Suppressor macrophage treated with lipopolysaccharide for 1 hour (primary cell): ENCODE measurements around the gene NT5DC3.
A peak's percentile ranks its signal among the peaks of the same experiment; 100 is the strongest.

Experiments
- DNase-seq, 3 donors: peaks; one replicate each; pipeline ENCODE4 v3.0.0-alpha.2; 2020 to 2022

Gene NT5DC3

DNA sequence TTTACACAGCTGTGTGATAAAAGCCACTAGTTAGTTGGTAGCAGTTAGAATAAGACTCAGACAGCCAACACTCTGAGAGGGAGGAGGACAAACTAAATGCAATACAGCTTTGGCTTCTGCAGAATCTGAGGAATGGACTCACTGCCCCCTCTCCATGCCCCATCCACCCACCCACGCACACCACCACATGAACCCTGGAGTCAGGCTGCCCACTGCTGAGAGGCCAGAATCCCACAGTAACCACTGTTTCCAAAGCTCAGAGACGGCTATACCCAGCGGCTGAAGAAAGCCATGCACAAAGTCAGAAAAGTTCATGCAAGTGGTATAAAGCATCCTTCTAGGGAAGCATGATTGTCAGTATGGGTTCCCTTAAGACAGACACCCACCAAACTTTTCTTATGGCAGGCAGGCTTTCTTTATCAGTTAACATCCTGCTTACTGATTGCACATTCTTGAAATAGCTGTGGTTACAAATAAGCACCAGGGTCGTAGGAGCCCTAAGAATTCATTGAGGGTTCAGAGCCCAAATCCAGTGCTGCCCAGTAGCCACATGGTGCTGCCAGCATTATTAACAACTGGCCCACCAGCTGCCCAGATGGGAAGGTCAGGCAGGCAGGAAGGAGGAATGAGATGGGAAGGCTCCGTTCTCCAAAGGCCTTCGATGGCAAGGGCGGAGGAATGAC is 61.5 kb downstream of the NT5DC3 start:
- no peak for DNase-seq

GRCh38 chr12:103778781-103779180 is 62.3 kb downstream of the NT5DC3 start:
- DNase-seq = no peak

DNA sequence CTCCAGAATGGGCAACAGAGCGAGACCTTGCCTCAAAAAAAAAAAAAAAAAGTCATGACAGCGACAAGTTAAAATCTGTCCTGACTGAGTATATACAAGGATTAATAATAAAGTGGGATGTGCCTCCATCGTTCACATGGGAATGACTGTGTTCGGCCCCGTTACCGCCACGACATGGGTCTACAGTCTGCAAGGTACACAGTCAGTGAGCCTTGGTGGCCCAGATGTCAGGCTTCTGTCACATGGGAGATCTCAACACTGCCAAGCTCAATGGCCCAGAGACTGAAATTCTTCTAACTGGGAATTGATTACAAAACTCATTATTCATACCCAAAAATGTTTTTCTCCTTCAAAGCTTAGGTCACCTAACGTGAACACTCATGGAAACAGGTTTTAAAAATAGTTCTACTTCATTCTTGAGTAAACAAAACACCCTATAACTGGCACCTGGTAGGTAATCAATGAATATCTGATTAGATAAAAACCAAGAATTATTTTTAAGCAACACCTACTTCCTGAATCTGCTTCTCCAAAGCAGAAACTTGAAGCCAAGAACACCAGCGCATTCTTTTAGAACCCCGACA is 66.0 kb downstream of the NT5DC3 start:
- no peak for DNase-seq

GRCh38 chr12:103773109-103773910 is 67.7 kb downstream of the NT5DC3 start:
- DNase-seq = no peak

DNA sequence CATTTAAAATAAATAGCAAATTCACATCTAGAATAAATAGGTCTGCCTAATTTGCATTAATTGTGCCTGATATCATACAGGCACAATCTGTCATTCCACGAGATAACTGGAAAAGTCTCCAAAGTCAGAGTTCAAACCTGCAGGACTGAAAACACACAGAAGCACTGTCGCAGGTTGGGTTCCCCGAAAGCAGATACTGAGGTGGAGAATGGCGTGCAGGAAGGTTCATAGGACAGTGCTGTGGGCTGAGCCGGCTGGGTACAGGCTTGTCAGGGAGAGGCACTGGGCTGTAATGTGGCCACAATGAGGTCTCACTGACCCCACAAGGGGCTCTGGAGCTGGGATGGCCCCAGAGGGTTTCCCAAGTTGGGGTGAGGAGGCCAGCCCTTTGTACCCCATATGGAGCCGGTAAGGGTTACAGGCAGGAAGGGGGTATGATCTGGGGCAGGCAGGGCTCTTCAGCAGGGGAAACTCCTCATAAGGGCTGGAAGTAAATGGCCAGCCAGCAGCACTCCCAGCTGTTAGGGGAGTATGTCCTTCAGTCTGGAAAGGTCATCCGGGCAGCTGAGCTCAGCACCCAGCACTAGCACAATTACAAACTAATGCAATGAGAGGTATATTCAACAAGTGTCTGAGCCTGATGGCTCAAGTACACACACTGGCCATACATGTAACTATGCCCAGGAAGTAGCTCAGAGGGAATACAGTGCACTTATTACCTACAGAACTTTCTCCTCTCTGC is 68.5 kb downstream of the NT5DC3 start:
- DNase-seq = no peak

- DNase-seq = peak; percentile 45 to 70 (median 56)
Measured at GRCh38 chr12:103771466-103771865, 69.6 kb downstream of the NT5DC3 start.

DNA sequence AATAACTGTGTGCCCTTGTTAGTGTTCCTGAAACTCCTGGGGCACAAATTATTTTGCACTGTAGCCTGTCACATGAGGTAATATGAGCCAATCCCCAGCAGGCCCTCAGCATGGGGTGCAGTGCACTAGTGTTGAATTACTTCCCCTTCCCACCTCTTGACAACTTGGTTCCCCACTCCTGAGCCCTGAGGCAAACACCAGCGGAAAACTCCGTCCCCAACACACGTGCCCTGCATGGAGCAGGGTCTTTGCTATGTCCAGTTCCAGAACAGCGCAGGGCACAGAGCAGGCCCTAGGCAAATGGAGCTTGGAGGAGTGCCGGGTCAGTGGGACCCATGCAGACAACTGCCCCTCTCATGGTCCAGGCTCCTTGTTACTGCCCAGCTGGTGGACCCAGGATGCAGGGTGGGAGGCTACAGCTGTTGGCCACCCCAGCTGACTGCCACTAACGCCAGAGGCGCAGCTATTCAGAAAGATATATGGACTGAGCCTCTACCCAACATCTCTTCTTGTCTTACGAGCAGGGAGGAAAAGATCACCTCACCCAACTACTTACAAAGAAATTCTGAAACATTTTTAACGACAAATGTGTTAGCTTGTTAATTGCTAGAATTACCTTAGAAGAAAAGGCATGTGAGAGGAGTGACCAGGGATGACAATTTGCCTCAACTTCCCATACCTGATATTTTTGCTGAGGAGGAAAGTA is 71.6 kb downstream of the NT5DC3 start:
- DNase-seq = no peak

DNA sequence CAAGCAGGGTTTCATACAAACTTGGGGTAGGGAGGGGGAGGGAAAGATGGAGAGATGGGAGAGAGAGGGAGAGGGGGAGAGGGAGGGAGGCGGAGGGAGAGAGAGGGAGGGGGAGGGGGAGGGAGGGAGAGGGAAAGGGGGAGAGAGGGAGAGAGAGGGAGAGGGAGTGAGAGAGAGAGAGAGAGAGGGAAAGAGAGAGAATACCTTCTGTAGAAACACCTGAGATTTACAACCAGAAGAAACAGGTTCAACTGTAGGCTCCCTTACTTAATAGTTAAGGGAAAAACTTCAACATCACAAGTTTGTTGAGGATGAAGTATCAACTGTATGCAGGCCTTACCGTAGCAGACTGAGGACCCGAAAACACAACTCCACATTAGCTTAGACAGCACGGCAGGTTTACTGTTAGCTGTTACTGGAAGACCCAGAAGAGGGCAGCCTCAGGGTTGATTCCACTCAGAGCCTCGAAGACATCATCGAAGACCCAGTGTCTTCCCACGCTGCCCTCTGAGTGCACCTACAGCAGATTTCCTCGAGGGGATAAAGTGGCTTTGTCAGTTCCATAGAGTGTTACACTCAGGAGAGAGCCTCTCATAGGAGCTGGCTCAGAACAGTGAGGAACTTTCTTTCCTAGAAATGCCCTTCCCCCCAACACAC is 72.4 kb downstream of the NT5DC3 start:
- DNase-seq = no peak

DNA sequence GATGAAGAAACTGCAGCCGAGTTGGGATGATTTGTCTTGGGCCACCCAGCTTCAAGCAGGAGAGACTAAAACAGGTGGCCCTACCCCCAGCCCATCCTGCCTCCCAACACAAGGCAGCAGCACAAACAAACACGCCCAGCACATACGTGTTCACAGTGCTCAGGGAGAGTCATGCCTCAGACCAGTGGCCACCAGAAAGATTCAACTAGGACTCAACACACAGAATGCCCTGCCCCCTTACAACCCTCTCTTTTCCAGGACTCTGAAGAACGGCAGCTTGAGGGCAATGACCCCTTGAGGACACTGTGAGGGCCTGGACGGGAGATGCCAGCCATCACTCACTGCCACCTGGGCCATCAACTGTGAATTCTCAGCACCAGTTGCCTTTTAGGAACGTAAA is 75.0 kb downstream of the NT5DC3 start:
- no peak for DNase-seq

DNA sequence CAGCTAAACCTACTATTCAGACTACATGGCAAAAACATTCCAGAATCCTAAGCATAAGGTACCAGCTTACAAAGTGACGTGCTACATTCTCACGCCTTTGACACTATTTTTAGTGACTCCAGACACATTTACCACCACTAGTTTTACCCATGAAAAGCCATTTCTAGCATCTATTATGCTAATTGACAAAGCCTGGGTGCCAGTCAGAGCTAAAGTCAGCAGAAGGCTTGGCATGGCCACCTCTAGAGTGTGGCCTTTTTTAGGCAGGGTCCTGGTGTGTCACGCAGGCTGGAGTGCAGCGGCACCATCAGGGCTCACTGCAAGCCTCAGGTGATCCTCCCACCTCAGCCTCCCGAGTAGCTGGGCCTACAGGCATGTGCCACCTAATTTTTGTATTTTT is 75.7 kb downstream of the NT5DC3 start:
- DNase-seq = no peak

DNA sequence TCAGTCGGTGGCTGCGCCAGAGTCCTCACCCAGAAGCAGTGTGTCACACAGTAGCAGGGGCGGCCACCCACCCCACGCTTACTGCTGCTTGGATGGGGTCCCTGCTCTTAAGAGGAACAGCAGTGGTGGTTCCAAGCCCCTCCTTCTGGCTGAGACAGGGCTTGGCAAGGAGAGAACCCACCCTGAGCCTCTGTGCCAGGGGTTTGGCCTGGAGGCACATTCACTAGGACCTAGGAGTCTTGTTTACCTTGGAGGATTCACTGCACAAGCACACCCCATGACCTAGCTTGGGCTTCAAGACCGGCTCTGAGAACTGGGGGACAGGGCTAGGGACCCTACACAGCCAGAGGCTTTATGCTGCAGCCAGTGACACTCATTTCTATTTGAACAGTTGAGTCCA is 78.6 kb downstream of the NT5DC3 start:
- DNase-seq = no peak

DNA sequence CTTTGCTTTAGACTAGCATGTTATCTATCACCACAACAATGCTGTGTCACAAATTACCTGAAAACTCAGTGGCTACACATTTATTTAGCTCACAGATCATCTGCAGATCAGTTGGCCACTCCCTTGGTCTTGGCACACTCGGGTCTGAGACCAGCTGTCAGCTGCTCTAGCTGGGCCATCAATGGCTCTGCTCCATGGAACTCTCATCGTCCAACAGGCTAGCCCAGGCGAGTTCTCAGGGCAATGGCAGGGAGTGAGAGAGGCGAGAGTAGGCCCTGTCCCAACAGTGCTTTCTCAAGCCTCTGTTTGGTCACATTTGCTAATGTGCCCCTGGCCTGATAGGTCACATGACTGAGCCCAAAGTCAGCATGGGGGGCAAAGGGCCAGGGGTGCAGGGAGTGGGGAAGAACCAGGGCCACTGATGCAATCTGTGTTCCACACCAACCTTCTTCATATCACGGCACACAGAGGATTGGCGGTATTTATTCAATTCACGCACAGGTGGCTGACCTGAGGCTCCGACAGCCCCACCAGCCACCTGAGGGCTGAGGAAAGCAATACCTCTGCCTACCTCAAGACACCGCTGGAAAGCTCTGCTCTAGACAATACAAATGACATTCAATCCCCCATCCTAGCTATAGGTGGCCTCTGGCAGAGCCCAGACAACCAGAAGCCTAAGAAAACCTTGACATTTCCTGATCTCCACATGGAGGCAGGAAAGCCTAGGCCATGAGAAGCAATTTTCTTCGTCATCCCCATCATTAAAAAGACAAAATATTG is 82.5 kb downstream of the NT5DC3 start:
- no peak for DNase-seq

DNA sequence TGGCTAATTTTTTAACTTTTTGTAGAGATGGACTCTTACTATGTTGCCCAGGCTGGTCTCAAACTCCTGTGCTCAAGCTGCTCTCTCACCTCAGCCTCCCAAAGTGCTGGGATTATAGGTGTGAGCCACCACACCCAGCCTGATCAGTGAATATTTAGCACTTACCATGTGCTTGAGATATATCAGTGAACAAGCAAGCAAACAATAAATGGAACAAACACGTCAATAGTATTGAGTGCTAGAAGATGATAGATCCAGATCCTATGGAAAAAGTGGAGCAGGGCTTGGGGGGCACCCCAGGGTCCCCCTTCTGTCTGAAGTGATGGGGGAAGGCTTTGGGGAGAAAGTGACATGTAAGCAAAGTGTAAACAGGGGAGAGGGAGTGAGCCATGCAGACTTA is 83.8 kb downstream of the NT5DC3 start:
- no peak for DNase-seq

GRCh38 chr12:103756443-103756842 is 84.6 kb downstream of the NT5DC3 start:
- DNase-seq = no peak

GRCh38 chr12:103755425-103755824 is 85.6 kb downstream of the NT5DC3 start:
- no peak for DNase-seq

DNA sequence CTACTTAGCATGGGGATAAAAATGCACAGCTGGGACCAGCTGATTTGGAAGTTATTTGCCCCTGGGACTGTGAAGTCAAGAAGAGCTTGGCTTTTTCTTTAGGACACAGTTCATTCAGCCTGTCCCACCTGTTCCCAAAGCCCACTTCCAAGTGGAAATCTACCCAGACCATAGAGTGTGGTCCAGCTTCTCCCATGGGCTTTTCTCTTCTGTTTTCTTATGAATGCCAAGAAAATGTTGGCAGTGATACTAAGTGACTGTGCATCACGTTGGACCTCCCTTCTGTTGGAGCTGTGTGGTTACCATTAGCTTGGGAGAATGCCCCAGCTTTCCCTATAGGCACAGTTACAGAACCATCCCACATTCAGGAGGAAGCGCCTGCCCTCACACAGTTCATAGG is 89.4 kb downstream of the NT5DC3 start:
- no peak for DNase-seq

DNA sequence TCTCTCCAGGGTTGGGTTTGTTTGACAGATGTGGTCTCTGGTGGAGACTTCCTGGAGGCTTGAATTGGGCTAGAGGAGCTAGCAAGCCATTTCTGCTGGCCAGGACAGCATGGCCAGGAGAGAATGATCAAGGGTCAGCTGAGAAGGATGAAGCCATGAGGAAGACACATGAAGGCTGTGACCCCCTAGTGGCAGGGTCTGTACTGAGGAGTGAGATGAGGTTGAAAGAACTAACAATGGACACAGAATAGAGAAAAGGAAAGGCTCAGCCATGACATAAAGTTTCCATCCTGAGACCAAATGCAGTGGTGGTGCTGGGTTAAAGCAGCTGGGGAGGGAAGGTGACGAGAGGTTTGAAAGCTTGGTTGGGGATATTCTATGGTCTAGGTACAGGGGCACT is 89.9 kb downstream of the NT5DC3 start:
- no peak for DNase-seq

- DNase-seq = no peak
Measured at GRCh38 chr12:103748875-103749274, 92.2 kb downstream of the NT5DC3 start.

DNA sequence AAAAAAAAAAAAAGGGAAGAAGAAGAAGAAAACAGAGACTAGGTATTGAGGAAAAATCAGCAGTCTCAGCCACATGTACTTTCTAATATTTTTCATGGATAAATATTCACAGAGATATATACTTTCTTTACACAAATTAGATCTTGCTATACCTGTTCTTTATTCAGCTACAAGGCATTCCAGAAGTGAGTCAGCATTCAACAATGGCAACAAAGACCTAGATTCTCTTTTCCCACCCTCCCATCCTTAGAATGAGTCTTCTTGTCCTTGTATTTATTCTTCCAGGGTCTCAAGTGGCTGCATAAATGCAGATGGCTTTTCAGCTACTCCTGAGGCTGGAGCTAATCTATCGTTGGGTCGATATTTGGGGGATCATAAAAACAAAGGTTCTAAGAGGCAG is 93.0 kb downstream of the NT5DC3 start:
- DNase-seq = no peak

DNA sequence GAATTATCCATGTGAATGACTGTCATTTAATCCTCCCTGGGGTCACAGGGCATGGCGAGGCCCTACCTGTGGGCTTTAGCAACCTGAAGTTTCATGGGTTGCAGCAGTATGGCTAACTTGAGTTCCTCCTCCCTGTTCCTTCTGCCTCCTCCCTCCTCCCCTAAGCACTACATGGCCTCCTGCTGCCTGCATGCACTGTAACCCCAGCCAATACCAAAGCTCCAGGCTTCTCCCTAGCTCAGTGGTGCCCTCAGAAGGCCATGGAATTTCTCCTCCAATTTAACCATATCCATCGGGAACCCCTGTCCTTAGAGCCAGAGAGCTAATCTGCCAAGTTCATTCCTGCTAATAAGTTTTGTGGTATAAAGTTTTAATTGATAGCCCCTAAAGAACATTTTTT is 95.1 kb downstream of the NT5DC3 start:
- no peak for DNase-seq

DNA sequence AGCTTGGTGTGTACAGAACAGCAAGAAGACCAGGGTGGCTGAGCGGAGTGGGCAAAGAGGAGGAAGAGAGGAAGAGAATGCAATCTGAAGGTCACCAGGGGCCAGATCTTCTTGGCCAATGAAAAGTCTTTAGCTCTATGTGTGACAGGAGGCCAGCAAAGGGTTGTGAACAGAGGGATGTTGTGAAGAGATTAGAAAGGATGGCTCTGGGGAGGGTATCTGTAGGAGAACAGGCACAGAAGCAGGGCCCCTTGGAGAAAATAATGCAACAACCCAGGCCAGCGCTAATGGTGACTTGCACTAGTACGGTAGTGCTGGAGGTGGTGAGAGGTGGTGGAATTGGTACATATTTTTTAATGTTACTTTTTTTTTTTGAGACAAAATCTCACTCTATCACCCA is 97.2 kb downstream of the NT5DC3 start:
- DNase-seq = no peak
